ENCODE data around the gene FES.
"Not testable (repeated sequence)": the region's sequence is repeated elsewhere in the genome, so short reads cannot be mapped to it uniquely, and the experiment has no call there.

DNA sequence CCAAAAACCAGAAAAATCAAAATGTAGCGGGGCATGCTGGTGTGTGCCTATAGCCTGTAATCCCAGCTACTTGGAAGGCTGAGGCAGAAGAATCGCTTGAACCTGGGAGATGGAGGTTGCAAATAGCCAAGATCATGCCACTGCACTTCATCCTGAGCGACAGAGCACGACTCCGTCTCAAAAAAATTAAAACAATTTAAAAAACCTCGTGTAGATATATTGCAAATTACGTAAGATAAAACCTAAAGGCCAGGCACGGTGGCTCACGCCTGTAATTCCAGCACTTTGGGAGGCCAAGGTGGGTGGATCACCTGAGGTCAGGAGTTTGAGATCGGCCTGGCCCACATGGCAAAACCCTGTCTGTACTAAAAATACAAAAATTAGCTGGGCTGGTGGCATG lies 42.5 kb downstream of the FES start:
- TF ChIP-seq, protein P1, sequence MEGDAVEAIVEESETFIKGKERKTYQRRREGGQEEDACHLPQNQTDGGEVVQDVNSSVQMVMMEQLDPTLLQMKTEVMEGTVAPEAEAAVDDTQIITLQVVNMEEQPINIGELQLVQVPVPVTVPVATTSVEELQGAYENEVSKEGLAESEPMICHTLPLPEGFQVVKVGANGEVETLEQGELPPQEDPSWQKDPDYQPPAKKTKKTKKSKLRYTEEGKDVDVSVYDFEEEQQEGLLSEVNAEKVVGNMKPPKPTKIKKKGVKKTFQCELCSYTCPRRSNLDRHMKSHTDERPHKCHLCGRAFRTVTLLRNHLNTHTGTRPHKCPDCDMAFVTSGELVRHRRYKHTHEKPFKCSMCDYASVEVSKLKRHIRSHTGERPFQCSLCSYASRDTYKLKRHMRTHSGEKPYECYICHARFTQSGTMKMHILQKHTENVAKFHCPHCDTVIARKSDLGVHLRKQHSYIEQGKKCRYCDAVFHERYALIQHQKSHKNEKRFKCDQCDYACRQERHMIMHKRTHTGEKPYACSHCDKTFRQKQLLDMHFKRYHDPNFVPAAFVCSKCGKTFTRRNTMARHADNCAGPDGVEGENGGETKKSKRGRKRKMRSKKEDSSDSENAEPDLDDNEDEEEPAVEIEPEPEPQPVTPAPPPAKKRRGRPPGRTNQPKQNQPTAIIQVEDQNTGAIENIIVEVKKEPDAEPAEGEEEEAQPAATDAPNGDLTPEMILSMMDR (IDR thresholded peaks at IDR 0.05; ENCODE audit: borderline replicate concordance, extremely low read depth, low read length, poor library complexity, severe bottlenecking): not testable (repeated sequence)
- not testable (repeated sequence) for TF ChIP-seq EZH2 (IDR thresholded peaks at IDR 0.05; ENCODE audit: borderline replicate concordance, low read depth, low read length, severe bottlenecking)
